COLO668 (cell line): ENCODE results near the gene ALOX15B.
A peak's percentile ranks its signal among the peaks of the same experiment; 100 is the strongest.

Experiments
- DNase-seq: peaks from one replicate; lab custom pipeline; 2025; ENCODE audit not compliant: unreplicated experiment; lab: John Stamatoyannopoulos, UW

Gene ALOX15B

DNA sequence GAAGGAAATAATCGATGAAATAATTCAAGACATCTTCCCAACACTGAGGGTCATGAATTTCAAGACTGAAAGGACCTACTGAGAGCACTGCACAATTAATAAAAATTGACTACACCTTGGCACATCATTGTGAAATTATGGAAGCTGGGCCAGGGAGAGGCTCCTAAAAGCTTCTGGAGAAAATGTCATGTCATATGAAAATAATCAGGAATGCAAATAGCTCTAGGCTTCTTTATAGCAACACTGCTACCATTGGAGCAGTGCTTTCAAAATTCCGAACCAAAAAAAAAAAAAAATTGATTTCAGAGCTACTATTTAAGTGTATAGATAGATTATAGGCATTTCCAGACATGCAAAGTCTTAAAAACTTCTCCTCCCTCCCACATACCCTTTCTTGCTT is 6.4 kb upstream of the ALOX15B start:
- no peak for DNase-seq

DNA sequence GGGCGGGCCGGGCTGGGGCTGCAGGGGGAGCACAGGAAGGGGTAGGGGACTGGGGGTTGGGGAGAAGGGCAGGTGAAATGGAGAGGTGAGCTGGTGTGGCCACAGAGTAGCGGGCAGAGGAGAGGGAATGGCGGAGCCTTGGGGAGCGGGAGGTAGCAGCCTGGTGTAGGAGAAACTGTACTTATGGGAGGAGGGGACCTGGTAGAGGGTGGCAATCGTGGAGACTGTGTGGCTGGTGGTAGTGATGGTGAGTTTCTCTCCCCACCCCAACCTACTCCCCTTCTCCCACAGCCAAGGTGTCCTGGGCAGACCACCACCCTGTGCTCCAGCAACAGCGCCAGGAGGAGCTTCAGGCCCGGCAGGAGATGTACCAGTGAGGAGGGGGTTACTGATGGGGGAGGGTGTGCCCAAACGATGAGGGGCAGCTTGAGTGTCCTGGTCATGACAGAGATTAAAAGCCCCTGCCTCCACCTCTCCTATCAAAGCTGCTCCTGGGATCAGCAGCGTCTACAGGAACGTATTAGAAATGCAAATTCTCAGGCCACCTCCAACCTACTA is 831 bp downstream of the ALOX15B start:
- DNase-seq: no peak

DNA sequence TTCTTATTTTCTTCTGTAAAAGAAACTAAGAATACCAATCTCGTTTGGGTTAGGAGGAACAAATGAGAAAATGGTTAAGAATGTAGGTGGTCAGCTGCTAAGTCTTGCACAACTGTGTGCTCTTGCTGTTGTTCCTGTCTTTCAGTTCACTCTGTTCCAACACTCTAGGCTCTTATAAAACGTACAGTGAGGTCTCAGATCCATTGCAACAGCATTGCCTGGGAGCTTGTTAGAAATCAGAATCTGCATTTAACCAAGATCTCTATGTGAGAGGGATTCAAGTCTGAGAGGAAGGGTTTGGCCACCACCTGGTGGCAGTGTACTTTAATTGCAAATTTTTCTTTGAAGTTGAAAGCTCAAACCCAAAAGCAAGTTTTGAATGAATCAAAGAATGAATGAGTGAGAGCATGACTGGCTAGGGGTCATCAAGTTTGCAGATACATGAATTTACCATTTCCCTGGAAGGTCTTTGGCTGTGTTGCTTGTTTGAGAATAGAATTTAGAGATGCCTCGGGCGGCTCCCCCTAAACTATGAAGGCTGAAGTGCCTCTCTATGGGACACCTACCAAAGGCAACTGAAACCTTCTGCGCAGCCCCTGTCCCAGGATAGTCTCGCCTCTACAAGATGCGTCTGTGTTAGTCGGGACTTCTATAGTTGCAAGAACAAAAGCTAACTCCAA is 2.5 kb downstream of the ALOX15B start:
- peak; percentile 7 for DNase-seq

DNA sequence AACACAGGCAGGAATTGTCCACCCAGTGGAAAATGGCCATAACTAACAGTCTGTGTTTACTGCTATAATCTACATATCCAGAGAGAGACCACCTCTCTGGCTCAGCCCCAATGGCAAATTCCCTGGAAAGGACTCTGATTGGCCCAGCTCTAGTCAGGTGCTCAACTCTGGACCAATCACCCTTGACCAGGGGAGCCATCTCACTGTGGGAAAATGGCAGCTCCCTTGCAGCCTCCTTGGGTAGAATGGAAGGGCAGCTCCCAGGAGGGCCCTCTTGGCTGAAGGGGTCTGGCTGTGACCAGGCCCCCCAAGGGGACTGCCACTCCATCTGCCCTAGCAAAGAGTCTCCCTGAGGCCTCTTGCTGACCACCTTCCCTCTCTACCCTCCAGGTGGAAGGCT is 3.1 kb downstream of the ALOX15B start:
- DNase-seq: no peak

DNA sequence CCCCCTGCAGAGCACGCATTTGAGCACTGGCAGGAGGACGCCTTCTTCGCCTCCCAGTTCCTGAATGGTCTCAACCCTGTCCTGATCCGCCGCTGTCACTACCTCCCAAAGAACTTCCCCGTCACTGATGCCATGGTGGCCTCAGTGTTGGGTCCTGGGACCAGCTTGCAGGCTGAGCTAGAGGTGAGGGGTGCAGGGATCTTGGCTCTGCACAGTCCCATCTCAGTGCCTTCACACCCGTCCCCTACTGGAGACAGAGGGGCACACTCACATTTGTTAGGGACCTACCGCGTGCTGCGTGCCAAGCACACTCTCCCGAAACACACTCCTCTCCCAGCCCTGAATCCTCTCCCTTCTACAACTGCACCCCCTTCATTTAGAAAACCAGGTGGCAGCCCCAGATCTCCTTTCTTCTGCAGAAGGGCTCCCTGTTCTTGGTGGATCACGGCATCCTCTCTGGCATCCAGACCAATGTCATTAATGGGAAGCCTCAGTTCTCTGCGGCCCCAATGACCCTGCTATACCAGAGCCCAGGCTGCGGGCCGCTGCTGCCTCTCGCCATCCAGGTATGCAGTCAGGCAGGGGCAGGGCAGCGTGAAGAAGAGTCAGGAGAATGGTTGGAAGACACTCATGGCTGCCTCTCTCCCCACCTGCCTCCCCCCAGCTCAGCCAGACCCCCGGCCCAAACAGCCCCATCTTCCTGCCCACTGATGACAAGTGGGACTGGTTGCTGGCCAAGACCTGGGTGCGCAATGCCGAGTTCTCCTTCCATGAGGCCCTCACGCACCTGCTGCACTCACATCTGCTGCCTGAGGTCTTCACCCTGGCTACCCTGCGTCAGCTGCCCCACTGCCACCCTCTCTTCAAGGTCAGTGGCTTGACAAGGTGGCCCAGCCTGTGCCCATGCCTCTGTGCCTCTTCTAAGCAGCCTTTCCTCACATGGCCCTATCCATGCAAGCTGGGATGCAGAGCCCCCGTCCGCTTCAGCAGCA is 6.3 kb downstream of the ALOX15B start:
- no peak for DNase-seq

DNA sequence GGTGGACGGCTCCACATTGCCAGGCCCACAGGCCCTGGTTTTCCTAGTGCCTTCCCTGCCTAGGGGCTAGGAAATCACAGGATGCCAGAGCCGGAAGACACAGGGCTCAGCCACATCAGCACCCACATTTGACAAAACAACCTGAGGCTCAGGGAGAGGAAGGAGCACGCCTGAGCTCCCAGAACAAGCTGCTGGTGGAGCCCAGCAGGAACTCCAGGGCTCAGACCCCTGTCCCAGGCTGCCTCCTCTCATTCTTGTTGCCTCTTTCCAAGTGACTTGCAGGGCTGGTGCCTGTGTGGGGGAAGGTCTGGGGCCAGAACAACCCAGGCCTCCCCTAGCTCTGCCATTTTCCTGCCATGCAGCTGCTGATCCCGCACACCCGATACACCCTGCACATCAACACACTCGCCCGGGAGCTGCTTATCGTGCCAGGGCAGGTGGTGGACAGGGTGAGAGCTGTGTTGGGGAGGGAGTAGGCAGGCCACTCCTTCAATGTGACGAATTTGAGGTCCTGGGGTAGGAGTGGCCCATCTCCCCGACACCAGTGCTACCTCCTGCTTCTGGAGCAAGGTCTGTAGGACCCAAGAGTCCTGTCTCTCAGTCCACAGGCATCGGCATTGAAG is 7.6 kb downstream of the ALOX15B start:
- DNase-seq: no peak

DNA sequence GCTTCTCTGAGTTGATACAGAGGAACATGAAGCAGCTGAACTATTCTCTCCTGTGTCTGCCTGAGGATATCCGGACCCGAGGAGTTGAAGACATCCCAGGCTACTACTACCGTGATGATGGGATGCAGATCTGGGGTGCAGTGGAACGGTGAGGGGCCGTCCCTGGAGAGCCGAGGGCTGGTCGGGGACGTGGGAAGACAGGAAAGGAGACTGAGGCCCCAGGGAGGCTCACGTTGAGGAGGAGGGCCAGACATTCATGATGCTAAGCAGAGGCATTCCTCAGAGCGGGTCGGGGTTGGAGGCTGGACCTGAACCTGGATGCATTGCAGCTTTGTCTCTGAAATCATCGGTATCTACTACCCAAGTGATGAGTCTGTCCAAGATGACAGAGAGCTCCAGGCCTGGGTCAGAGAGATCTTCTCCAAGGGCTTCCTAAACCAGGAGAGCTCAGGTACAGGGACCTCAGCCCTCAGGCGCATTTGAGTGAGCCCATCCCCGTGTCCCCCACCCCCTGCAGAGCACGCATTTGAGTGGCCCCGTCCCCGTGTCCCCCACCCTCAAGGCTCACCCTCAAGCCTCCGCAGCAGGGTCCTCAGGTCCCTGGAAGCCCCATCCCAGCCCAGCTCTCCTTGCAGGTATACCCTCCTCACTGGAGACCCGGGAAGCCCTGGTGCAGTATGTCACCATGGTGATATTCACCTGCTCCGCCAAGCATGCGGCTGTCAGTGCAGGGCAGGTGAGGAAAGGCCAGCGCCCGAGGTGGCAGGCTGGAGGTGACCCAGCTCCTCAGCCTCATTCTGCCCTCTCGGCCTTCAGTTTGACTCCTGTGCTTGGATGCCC is 8.3 kb downstream of the ALOX15B start:
- DNase-seq: no peak

DNA sequence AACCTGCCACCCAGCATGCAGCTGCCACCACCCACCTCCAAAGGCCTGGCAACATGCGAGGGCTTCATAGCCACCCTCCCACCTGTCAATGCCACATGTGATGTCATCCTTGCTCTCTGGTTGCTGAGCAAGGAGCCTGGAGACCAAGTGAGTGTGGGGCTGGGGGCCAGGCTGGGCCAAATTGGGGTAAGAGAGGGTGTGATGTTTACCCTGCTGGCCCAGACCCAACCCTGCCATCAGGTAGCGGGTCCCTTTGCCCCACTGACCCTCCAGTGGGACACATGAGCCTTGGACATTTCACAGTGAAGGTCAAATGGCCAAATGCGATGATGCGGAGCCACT is 8.9 kb downstream of the ALOX15B start:
- DNase-seq: no peak

DNA sequence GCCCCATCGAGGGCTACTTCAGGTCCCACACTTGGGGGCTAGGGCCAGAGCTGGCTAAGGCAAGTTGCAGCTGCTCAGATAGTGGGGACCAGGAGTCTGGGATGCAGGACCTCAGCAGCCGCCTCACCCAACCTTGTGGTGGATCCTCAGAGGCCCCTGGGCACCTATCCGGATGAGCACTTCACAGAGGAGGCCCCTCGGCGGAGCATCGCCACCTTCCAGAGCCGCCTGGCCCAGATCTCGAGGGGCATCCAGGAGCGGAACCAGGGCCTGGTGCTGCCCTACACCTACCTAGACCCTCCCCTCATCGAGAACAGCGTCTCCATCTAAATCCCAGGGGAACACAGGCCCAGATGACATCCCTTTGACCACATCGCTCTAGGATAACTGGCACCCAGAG is 9.4 kb downstream of the ALOX15B start:
- DNase-seq: no peak

DNA sequence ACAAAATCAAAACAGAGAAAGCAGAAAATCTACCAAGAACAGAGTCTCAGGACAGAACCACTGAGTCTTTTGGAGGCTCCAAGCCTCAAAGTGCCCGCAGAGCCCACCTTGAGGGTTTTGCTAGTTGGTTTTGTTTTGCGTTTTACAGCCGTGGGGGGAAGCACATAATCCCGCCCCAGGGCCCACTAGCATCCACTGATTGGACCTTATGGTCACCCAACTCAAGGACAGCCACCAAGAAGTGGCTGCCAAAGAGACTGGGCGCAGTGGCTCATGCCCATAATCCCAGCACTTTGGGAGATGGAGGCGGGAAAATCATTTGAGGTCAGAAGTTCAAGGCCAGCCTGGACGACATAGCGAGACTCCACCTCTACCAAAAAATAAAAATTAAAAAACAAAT is 9.9 kb downstream of the ALOX15B start:
- DNase-seq: no peak

DNA sequence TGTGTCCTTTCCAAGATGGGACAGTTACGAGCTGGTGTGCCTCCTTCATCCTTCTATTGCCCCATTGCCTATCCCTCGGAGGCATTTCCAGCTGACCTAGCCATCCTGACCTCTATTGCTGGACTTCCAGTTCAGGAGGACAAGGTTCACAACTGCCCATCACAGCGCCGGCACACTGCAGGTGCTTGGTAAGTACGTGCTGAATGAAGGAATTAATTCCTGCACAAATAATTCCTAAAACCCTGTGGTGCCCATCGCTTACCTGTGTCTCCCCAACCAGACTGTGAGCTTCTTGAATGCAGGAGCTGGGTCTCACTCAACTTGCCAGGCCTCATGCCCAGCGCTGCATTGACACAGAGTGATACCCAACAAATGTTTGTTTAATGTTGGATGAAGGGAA is 13.0 kb downstream of the ALOX15B start:
- DNase-seq: no peak

DNA sequence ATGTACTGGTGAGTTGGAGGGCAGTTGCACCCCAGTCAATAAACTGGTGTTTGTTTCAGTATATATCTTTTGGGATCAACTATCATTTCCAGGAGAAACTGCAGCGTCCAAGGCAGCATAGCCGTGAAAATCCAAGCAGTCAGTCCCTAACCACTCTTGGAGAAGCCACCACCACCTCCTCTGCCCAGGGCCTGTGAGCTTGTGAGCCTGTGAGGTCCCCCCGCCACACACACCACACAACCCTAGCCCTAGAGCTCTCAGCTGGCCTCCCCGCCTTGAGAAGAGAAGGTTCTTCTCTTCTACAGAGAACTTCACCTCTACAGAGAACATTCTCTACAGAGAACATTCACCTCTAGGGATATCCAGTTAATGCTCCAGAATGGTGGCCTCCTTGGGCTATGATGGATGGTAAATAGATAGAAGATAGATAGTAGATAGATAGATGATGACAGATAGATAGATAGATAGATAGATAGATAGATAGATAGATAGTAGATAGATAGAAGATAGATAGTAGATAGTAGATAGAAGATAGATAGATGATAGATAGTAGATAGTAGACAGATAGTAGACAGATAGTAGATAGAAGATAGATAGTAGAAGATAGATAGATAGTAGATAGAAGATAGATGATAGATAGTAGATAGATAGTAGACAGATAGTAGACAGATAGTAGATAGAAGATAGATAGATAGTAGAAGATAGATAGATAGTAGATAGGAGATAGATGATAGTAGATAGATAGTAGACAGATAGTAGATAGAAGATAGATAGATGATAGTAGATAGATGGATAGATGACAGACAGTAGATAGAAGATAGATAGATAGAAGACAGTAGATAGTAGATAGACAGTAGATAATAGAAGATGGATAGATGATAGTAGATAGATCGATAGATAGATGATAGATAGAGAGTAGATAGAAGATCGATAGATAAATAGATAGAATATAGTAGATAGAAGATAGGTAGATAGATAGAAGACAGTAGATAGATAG is 13.7 kb downstream of the ALOX15B start:
- no peak for DNase-seq

DNA sequence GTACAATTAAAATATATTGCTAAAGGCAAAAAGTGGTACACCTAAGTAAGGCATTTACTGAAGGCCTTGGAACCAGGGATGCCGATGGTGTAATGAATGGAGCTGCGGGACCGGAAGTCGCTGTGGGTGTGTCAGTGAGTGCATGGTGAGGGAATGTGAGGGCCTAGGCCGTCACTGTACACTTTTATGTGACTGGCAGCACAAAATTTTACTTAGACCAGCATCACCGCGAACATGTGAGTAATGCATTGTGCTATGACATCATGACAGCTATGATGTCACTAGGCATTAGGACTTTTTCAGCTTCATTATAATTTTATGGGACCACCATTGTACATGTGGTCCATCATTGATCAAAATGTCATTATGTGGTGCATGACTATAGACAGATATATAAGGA is 14.7 kb downstream of the ALOX15B start:
- DNase-seq: no peak

DNA sequence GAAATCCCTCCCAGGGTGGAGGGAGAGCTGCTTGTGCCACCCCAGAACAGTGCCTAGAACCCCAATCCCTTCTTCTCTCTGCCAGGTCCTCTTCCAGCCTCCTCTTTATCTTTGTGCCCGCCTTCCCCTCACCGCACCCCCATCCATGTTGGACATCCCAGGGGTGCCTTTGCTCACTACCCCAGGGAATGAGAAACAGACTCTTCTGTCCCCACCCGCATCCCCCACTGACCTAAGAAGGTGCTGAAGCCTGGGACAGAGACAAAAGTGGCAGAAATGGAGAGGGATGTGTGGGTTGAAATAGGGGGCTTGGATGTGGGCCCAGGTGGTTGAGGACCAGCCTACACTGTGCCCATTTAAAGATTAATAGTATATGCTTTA is 17.0 kb downstream of the ALOX15B start:
- DNase-seq: no peak

DNA sequence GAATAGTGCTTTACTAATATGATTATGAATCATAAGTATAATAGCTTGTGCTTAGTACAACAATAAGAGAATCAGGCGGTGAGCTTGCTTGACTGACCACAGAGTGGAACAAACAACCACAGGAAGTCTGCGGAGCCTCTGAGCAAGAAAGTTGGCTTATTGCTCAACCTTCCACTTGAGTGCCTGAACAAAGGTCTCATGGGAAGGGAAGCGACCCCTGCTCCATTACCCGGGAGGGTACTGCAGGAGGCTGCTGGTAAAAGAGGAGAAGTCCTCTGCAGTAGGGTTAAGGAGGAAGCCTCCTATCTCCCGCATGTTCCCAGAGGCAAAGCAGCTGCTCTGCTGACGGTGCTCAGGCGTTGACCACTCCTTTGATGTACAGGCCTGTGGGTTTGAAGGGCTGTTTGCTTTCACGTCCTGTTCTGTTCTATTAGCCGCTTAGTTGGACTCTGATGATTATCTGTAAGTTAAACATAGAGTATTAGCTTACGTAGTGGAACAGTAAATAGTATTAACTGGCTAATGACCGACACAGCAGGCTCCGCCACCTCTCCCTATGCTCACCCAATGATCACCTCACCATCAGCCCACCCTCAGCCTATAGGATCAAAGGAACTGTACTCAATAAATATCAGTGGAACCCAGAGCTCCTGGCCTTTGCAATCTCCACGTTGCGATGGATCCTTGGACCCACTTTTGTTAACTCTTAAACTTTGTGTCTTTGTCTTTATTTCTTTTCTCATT is 17.5 kb downstream of the ALOX15B start:
- no peak for DNase-seq

DNA sequence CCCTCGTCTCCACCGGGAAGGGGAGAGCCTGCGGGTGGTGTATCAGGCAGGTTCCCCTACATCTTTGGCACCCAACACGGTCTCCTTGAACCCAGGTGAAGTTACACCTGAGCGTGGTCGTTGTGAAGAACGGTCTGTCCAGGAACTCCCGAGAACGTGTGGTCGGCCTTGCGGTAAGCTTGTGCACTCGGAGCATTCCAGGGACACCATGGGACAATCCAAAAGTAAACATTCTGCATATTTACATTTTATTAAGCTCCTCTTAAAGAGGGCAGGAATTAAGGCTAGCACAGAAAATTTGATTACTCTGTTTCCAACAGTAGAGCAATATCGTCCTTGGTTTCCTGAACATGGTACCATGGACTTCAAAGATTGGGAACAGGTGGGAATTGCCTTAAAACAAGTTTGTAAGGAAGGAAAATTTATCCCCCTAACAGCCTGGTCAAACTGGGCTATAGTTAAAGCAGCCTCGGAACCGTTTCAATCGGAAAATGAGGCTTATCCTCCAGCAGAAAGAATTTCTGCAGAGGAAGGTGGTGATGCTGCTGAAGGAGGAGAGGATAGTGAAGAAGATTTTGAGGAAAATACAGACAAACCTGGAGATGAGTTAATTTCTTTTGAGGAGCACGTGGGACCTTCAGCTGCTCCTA is 18.2 kb downstream of the ALOX15B start:
- no peak for DNase-seq

DNA sequence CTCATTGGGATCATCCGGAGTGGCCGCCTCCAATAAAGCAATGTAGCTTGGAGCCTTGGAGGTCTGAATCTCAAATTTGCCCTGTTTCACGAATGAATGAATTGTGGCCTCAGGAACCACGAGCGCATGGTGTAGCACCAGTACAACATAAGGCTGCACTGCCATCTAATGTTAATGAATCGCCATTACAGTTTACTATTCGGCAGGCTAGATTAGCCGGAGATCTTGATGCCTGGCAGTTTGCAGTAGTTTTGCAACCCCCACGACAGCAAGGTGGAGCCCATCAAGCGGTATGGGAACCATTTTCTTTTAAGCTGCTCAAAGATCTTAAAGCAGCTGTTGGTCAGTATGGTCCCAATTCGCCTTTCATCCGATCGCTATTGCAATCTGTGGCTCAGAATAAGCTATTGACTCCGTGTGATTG is 18.8 kb downstream of the ALOX15B start:
- DNase-seq: peak; percentile 29

DNA sequence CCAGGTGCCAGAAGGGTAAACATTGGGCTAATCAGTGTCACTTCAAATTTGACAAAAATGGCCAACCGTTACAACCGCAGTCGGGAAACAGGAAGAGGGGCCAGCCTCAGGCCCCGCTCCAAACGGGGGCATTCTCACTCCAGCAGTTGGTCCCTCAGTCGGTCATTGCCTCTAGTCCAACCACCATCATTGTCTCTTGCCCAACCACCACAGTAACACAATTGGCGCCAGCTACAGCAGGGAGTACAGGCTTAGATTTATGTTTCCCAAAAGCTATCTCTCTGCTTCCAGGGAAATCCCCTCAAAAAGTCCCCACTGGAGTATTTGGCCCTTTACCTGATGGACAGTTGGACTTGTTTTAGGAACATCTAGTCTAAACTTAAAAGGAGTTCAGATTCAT is 20.3 kb downstream of the ALOX15B start:
- DNase-seq: no peak
